ENCODE results near the gene IGFN1.

Gene IGFN1

DNA sequence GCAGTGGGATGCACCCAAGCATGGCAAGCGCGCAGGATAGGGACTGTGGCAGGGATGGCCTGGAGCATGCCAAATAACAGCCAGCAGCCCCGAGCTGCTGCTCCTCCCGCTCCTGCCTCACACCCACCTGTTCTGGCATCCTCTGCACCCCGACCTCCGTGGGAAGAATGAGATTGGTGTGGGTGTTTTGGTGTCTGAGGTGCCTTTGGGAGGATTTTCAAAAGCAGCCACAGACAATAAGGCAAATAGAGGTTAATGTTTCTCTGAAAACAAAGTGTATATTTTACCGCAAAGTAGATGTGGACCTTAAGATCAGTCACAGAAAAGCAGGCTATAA lies 35.5 kb downstream of the IGFN1 start:
- H3K9me3 ChIP-seq (ENCODE audit: insufficient read depth, low read length, severe bottlenecking): no peaks in the 10 kb centered on the region
- no peaks in the 10 kb centered on the region for H3K36me3 ChIP-seq (ENCODE audit: insufficient read depth, low read length)
- H2AFZ ChIP-seq (ENCODE audit: low read depth, low read length): no peak overlapping the region
- no peak overlapping the region for H3K4me3 ChIP-seq (ENCODE audit: low read depth in 1 of 2, low read length in 2 of 2)
- no peak for ATAC-seq (ENCODE audit: insufficient read depth, low read depth)
- no peak overlapping the region for H3K9ac ChIP-seq (ENCODE audit: low read depth, low read length)
- no peak overlapping the region for H3K4me2 ChIP-seq (ENCODE audit: insufficient read depth, low read length)
- no peaks in the 10 kb centered on the region for H3K79me2 ChIP-seq (ENCODE audit: insufficient read depth, low read length)
- H4K20me1 ChIP-seq (ENCODE audit: insufficient read depth, low read length): no peaks in the 10 kb centered on the region; the same call in 1 of the 2 replicates
- H3K27ac ChIP-seq (ENCODE audit: low read length): no peak overlapping the region
- H3K4me1 ChIP-seq (ENCODE audit: insufficient read depth, low read length): no peaks in the 10 kb centered on the region
- H3K27me3 ChIP-seq (ENCODE audit: insufficient read depth, low read length, poor library complexity): peaks cover 6% of the 10 kb centered on the region
- DNase-seq: no peak
- no peak for TF ChIP-seq EZH2 (IDR thresholded peaks at IDR 0.05; ENCODE audit: borderline replicate concordance, low read depth, low read length, severe bottlenecking)
- TF ChIP-seq, protein P1, sequence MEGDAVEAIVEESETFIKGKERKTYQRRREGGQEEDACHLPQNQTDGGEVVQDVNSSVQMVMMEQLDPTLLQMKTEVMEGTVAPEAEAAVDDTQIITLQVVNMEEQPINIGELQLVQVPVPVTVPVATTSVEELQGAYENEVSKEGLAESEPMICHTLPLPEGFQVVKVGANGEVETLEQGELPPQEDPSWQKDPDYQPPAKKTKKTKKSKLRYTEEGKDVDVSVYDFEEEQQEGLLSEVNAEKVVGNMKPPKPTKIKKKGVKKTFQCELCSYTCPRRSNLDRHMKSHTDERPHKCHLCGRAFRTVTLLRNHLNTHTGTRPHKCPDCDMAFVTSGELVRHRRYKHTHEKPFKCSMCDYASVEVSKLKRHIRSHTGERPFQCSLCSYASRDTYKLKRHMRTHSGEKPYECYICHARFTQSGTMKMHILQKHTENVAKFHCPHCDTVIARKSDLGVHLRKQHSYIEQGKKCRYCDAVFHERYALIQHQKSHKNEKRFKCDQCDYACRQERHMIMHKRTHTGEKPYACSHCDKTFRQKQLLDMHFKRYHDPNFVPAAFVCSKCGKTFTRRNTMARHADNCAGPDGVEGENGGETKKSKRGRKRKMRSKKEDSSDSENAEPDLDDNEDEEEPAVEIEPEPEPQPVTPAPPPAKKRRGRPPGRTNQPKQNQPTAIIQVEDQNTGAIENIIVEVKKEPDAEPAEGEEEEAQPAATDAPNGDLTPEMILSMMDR (IDR thresholded peaks at IDR 0.05; ENCODE audit: borderline replicate concordance, extremely low read depth, low read length, poor library complexity, severe bottlenecking): no peak

DNA sequence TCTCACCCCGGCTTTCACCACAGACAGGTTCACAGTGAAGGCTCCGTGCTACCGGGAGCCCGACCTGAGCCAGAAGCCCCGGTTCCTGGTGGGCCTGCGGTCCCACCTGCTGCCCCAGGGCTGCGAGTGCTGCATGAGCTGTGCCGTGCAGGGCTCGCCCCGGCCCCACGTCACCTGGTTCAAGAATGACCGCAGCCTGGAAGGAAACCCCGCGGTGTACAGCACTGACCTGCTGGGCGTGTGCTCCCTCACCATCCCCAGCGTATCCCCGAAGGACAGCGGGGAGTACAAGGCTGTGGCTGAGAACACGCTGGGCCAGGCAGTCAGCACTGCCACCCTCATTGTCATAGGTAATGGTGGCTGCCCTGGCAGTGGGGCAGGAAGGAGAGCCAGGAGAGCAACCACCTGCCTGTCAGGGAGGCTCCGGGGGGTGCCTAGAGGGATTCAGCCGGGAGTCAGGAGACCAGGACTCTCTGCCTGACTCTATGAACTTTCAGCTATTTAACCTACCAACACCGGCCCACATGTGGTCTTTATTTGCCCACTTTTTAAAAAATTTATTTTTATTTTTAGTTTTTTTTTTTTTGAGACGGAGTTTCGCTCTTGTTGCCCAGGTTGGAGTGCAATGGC lies 36.4 kb downstream of the IGFN1 start:
- no peak overlapping the region for H3K4me3 ChIP-seq (ENCODE audit: low read depth in 1 of 2, low read length in 2 of 2)
- TF ChIP-seq, protein P1 (IDR thresholded peaks at IDR 0.05; ENCODE audit: borderline replicate concordance, extremely low read depth, low read length, poor library complexity, severe bottlenecking): no peak
- H3K9me3 ChIP-seq (ENCODE audit: insufficient read depth, low read length, severe bottlenecking): no peaks in the 10 kb centered on the region
- H3K27ac ChIP-seq (ENCODE audit: low read length): no peak overlapping the region
- H2AFZ ChIP-seq (ENCODE audit: low read depth, low read length): no peak overlapping the region
- H3K27me3 ChIP-seq (ENCODE audit: insufficient read depth, low read length, poor library complexity): peaks cover 6% of the 10 kb centered on the region
- H3K4me1 ChIP-seq (ENCODE audit: insufficient read depth, low read length): no peaks in the 10 kb centered on the region
- no peaks in the 10 kb centered on the region for H3K79me2 ChIP-seq (ENCODE audit: insufficient read depth, low read length)
- no peak overlapping the region for H3K9ac ChIP-seq (ENCODE audit: low read depth, low read length)
- DNase-seq: no peak
- no peaks in the 10 kb centered on the region; the same call in 1 of the 2 replicates for H4K20me1 ChIP-seq (ENCODE audit: insufficient read depth, low read length)
- H3K36me3 ChIP-seq (ENCODE audit: insufficient read depth, low read length): no peaks in the 10 kb centered on the region
- H3K4me2 ChIP-seq (ENCODE audit: insufficient read depth, low read length): no peak overlapping the region
- no peak for ATAC-seq (ENCODE audit: insufficient read depth, low read depth)

DNA sequence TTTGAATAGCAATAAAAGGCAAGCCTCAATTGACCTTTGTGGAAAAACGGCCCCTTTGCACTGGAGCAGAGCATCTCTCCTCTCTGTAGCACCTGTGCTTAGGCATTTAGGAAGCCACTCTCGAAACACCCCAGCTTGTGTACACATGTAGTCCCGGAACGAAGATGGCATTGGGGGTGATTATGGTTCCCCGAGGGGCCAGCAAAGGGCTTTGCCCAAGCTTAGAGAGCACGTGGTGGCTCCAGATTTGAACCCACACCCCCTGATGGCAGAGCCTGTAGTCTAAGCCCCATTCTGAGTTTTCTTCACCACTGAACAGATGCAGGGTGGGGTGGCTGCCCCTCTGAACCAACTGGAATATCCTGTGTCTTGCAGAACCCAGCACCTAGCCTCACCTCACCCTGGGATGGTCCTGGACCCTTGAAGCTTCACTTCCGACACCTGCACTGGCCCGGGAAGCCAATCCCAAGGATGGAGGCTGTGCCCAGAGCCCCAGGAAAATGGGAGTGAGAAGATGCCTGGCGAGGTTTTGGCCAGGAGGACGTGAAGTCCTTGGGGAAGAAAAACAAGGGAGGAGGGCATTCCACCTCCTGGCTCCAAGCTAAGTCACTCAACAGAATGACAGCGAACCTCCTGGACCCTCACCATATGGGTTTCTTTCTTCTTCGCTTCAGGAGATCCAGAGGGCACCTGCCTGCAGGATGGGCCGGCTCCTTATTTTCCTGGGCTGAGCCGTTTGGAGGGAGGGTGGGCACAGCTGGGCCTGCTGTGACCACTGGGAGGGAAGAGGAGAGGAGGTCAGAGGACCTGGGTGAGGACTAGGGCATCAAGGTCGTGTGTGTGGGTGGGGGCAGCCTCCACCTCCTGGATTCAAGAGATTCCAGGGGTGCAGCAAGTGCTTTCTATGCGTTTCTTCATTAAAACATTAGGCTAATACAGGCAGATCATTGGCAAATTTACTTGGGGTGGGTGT lies 37.7 kb downstream of the IGFN1 start:
- no peak overlapping the region for H2AFZ ChIP-seq (ENCODE audit: low read depth, low read length)
- H4K20me1 ChIP-seq (ENCODE audit: insufficient read depth, low read length): no peaks in the 10 kb centered on the region
- TF ChIP-seq EZH2 (IDR thresholded peaks at IDR 0.05; ENCODE audit: borderline replicate concordance, low read depth, low read length, severe bottlenecking): no peak
- TF ChIP-seq, protein P1 (IDR thresholded peaks at IDR 0.05; ENCODE audit: borderline replicate concordance, extremely low read depth, low read length, poor library complexity, severe bottlenecking): no peak
- H3K4me3 ChIP-seq (ENCODE audit: low read depth in 1 of 2, low read length in 2 of 2): no peak overlapping the region
- H3K4me2 ChIP-seq (ENCODE audit: insufficient read depth, low read length): no peak overlapping the region
- no peaks in the 10 kb centered on the region for H3K4me1 ChIP-seq (ENCODE audit: insufficient read depth, low read length)
- H3K9me3 ChIP-seq (ENCODE audit: insufficient read depth, low read length, severe bottlenecking): no peaks in the 10 kb centered on the region
- DNase-seq: no peak
- no peaks in the 10 kb centered on the region for H3K36me3 ChIP-seq (ENCODE audit: insufficient read depth, low read length)
- no peak overlapping the region for H3K9ac ChIP-seq (ENCODE audit: low read depth, low read length)
- H3K27me3 ChIP-seq (ENCODE audit: insufficient read depth, low read length, poor library complexity): peaks cover 6% of the 10 kb centered on the region
- no peak overlapping the region for H3K27ac ChIP-seq (ENCODE audit: low read length)
- H3K79me2 ChIP-seq (ENCODE audit: insufficient read depth, low read length): no peaks in the 10 kb centered on the region
- ATAC-seq (ENCODE audit: insufficient read depth, low read depth): no peak
